Measurements from ENCODE around the gene PAPSS1. TPM values are rescaled to one million over a fixed set of nuclear protein-coding genes. Genes with fewer than 3 reads are reported as not detected.

The PAPSS1 gene
- total and polyA plus RNA-seq, 2 experiments from 2014 or later, result 69.6 to 69.9 TPM

DNA sequence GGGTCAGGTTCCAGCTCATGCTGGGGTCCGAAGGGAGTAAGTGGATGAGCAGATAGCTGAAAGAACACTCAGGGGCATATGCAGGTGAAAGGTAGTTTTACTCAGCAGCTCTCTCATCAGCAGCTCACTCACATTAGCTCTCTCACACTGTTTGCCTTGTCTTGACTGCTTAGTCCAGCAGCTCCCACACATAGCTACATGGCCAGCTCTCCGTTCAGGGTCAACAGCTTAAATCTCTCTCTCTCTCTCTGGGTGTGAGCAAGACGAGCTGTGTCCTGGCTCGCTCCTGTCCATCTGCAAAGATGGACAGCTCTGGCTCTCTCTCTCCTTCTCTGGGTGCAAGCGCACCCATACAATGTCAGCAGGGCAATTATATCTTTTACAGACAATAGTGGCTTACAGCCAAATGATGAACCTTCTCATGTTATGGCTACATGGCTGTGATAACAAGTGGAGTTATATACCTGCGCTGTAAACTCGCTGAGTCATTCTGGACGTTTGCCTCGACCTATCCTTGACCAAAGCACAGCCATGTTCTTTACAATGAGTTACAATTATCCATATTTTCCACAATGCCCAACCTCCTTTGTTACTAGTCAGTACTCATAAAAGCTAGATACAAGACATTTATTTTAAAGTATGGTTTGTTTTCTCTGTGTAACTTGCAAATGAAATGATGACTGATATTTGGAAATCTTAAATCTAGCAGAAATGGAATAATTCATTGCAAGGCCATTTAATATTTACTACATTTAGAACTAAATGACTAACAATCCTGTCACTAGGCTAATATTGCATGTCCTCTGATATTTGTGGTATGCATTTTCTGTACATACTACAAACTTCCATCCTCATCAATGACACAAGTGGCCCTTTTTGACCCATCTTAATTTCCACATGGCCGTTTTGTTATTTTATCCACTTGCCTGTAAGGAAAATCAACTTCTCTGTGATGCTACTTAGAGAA, 9.3 kb downstream of the PAPSS1 start:
- no peaks in the 10 kb centered on the region for H3K27me3 ChIP-seq (replicated peaks; ENCODE audit: insufficient read depth)
- no peak overlapping the region for H3K9ac ChIP-seq
- no peak overlapping the region for H2AFZ ChIP-seq
- 92 to 93% methylated on average over 10 of the region's 10 CpGs for WGBS, 2 experiments (ENCODE audit: low coverage in 1 of 2, low lambda C conversion rate in 2 of 2, missing lambda C conversion rate in 2 of 2)
- no peak for DNase-seq
- no peaks in the 10 kb centered on the region for H3K9me3 ChIP-seq (ENCODE audit: low read depth)
- H3K36me3 ChIP-seq (ENCODE audit: low read depth), result no peaks in the 10 kb centered on the region
- no peak overlapping the region for H3K27ac ChIP-seq
- peaks cover 9% of the 10 kb centered on the region; the same call in 1 of the 2 replicates for H3F3A ChIP-seq (ENCODE audit: insufficient read depth)
- peaks cover 98% of the 10 kb centered on the region for H3K79me2 ChIP-seq (ENCODE audit: insufficient read depth)
- H3K9me2 ChIP-seq (ENCODE audit: insufficient read depth), result no peaks in the 10 kb centered on the region
- in situ Hi-C loops (cut with MboI), result no loop called here
- peaks cover 24% of the 10 kb centered on the region for H3K4me1 ChIP-seq (ENCODE audit: insufficient read depth)
- H4K20me1 ChIP-seq (ENCODE audit: insufficient read depth), result no peaks in the 10 kb centered on the region
- no peak overlapping the region for H3K4me3 ChIP-seq
- TF ChIP-seq EZH2phosphoT487 (IDR thresholded peaks at IDR 0.05; ENCODE audit: insufficient read depth, low read depth), result no peak
- TF ChIP-seq EZH2 (IDR thresholded peaks at IDR 0.05; ENCODE audit: insufficient read depth, poor library complexity, severe bottlenecking), result no peak
- H3K4me2 ChIP-seq (ENCODE audit: unreplicated experiment), result no peak overlapping the region

DNA sequence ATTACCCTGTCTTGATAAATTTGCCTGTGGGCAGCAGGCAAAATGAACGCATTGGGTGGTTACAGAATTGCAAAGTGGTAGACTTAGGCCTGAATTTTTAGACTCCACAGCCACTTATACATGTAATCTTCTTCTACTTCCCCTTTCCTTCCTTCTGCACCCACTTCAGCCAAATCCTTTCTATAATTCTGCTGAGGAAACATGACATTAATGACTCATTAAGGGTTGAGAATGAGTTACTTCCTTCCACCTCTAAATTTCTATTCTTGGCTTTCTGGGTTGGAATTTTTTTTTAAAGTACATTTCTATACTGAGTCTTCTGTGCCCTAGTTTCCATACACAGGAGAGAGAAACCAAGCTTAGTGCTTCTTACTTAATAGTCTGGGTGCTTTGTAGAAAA, 10.1 kb downstream of the PAPSS1 start:
- no peak overlapping the region for H3K4me2 ChIP-seq (ENCODE audit: unreplicated experiment)
- H3K4me1 ChIP-seq (ENCODE audit: insufficient read depth), result peaks cover 24% of the 10 kb centered on the region
- no peaks in the 10 kb centered on the region for H3K9me2 ChIP-seq (ENCODE audit: insufficient read depth)
- no peaks in the 10 kb centered on the region for H3K9me3 ChIP-seq (ENCODE audit: low read depth)
- H3K27ac ChIP-seq, result no peak overlapping the region
- no peak overlapping the region for H3K4me3 ChIP-seq
- DNase-seq, result peak; percentile 35
- peaks cover 9% of the 10 kb centered on the region; the same call in 1 of the 2 replicates for H3F3A ChIP-seq (ENCODE audit: insufficient read depth)
- no peaks in the 10 kb centered on the region for H3K27me3 ChIP-seq (replicated peaks; ENCODE audit: insufficient read depth)
- H3K79me2 ChIP-seq (ENCODE audit: insufficient read depth), result peaks cover 98% of the 10 kb centered on the region
- 50 to 65% methylated on average over 1 of the region's 1 CpG for WGBS, 2 experiments (ENCODE audit: low coverage in 1 of 2, low lambda C conversion rate in 2 of 2, missing lambda C conversion rate in 2 of 2)
- H3K9ac ChIP-seq, result no peak overlapping the region
- H4K20me1 ChIP-seq (ENCODE audit: insufficient read depth), result no peaks in the 10 kb centered on the region
- in situ Hi-C loops (cut with MboI), result no loop called here
- H2AFZ ChIP-seq, result no peak overlapping the region
- H3K36me3 ChIP-seq (ENCODE audit: low read depth), result no peaks in the 10 kb centered on the region
- TF ChIP-seq EZH2 (IDR thresholded peaks at IDR 0.05; ENCODE audit: insufficient read depth, poor library complexity, severe bottlenecking) (no peak), EZH2phosphoT487 (IDR thresholded peaks at IDR 0.05; ENCODE audit: insufficient read depth, low read depth) (no peak)

DNA sequence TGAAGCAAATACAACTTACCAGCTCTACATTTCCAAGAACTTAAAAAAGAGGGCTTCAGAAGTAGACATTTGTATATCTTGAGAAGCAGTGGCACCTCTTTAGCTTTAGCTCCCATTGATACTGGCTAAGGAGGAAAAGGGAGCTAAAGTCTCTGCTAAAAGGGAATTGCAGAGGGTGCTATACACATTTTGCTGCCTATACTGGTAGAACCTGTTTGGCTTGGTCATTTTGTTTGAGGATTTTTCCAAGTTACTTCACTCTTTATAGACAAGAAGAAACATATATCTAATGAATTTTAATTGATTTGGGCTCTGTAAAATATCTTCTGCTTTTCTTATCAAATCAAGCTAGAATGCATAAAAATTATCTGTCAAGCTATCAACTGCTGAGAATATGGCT, 11.8 kb downstream of the PAPSS1 start:
- H3K79me2 ChIP-seq (ENCODE audit: insufficient read depth), result peaks cover 98% of the 10 kb centered on the region
- in situ Hi-C loops (cut with MboI), result no loop called here
- no peak for DNase-seq

DNA sequence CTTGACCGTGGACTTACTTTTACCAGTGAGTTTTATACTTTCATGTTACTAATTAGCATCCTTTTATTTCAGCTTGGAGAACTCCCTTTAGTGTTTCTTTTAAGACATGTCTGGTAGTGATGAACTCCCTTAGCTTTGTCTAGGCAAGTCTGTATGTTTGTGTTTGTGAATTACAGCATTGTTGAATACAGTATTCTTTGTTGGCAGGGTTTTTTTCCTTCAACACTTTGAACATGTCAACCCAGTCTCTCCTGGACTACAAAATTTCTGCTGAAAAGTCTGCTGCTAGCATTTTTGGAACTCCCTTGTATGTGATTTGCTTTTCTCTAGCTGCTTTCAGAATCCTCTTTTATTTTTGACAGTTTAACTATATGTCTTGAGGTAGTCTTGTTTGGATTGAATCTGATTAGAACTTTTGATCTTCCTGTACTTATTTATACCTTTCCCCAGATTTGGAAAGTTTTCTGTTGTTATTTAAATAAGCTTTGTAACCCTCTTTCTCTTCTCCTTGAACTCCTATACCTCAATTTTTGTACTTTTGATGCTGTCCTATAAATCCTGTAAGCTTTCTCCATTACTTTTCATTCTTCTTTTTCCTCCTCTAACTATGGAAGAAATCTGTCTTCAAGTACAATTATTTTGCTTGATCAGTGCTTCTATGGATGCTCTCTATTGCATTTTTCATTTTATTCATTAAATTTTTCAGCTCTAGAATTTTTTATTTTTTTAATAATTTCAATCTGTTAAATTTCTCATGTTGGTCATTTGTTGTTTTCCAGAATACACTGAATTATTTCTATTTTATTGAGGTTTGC, 14.1 kb downstream of the PAPSS1 start:
- in situ Hi-C loops (cut with MboI), result no loop called here

More for the DNA sequence above, 11.8 kb downstream of the PAPSS1 start:
- Histone ChIP-seq H3K36me3 (ENCODE audit: low read depth) (no peaks in the 10 kb centered on the region), H3K4me2 (ENCODE audit: unreplicated experiment) (no peak overlapping the region), H3K27me3 (replicated peaks; ENCODE audit: insufficient read depth) (no peaks in the 10 kb centered on the region), H3F3A (ENCODE audit: insufficient read depth) (peaks cover 9% of the 10 kb centered on the region; the same call in 1 of the 2 replicates), H2AFZ (no peak overlapping the region), H4K20me1 (ENCODE audit: insufficient read depth) (0 out of 2 replicates have a peak, but pooled peaks cover 3% of the 10 kb centered on the region), H3K27ac (no peak overlapping the region), H3K9me2 (ENCODE audit: insufficient read depth) (no peaks in the 10 kb centered on the region), H3K9ac (no peak overlapping the region), H3K4me1 (ENCODE audit: insufficient read depth) (peaks cover 18% of the 10 kb centered on the region), H3K4me3 (no peak overlapping the region), H3K9me3 (ENCODE audit: low read depth) (no peaks in the 10 kb centered on the region)
- no peak for TF ChIP-seq EZH2 (IDR thresholded peaks at IDR 0.05; ENCODE audit: insufficient read depth, poor library complexity, severe bottlenecking)
- no peak for TF ChIP-seq EZH2phosphoT487 (IDR thresholded peaks at IDR 0.05; ENCODE audit: insufficient read depth, low read depth)

More for the DNA sequence above, 14.1 kb downstream of the PAPSS1 start:
- peaks cover 15% of the 10 kb centered on the region for H3K4me1 ChIP-seq (ENCODE audit: insufficient read depth)
- TF ChIP-seq EZH2phosphoT487 (IDR thresholded peaks at IDR 0.05; ENCODE audit: insufficient read depth, low read depth), result no peak
- TF ChIP-seq EZH2 (IDR thresholded peaks at IDR 0.05; ENCODE audit: insufficient read depth, poor library complexity, severe bottlenecking), result no peak
- peaks cover 98% of the 10 kb centered on the region for H3K79me2 ChIP-seq (ENCODE audit: insufficient read depth)
- H2AFZ ChIP-seq, result no peak overlapping the region
- 100% methylated on average over 1 of the region's 1 CpG for WGBS, 2 experiments (ENCODE audit: low coverage in 1 of 2, low lambda C conversion rate in 2 of 2, missing lambda C conversion rate in 2 of 2)
- no peak overlapping the region for H3K9ac ChIP-seq
- no peak overlapping the region for H3K4me3 ChIP-seq
- H3K4me2 ChIP-seq (ENCODE audit: unreplicated experiment), result no peak overlapping the region
- 0 out of 2 replicates have a peak, but pooled peaks cover 3% of the 10 kb centered on the region for H4K20me1 ChIP-seq (ENCODE audit: insufficient read depth)
- no peaks in the 10 kb centered on the region for H3K9me3 ChIP-seq (ENCODE audit: low read depth)
- peaks cover 9% of the 10 kb centered on the region; the same call in 1 of the 2 replicates for H3F3A ChIP-seq (ENCODE audit: insufficient read depth)
- H3K27ac ChIP-seq, result no peak overlapping the region
- DNase-seq, result no peak
- no peaks in the 10 kb centered on the region for H3K36me3 ChIP-seq (ENCODE audit: low read depth)
- 0 out of 2 replicates have a peak, but pooled peaks cover 3% of the 10 kb centered on the region for H3K9me2 ChIP-seq (ENCODE audit: insufficient read depth)
- H3K27me3 ChIP-seq (replicated peaks; ENCODE audit: insufficient read depth), result no peaks in the 10 kb centered on the region

Measured in GM23248 (cell line).